ENCODE measurements around the gene ZCCHC24. TPM values are rescaled to one million over a fixed set of nuclear protein-coding genes. Genes with fewer than 3 reads are reported as not detected.
"Not testable (repeated sequence)": the region's sequence is repeated elsewhere in the genome, so short reads cannot be mapped to it uniquely, and the experiment has no call there.

The ZCCHC24 gene
- total and polyA plus RNA-seq, 12 donors = 5.8 to 49.0 (median 24.8) TPM

DNA sequence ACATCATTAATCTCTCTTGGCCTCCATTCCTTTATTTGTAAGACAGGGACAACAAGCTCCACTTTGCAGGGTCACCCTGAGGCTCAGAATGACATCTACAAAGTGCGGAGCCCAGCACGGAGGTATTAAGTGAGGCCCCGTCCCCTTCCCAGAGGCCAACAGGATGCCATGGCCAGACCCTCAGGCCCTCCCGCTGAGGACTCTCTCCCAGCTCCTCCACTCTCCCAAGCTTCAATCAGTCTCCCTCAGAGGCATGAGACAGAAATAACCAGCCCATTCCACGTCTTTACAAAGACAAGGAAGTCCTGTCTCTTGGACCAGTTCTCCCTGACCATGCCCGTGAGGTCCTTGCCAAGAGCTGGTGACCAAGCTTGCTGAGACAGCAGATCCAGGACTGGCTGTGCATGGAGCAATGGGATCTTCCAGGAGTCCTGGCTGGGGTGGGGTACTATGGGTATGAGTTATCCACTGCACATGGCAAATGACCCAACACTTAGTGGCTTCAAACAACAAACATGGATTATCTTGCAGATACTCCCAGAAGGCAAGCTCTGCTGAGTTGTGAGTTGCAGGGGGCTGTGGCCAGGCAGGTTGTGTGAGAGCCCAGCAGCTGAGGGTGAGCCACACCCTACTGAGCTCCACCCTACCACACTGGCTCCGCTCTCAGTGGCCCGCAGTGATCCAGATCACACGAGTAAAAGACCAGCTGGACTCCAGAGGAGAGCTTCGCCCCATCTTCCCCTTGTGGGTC lies 102.4 kb downstream of the ZCCHC24 start:
- intact Hi-C loops (cut with DNase I) = no loop called here
- DNase-seq = peak in 6 of 7 donors; percentile 13 to 56 (median 30)
- Histone ChIP-seq H3K4me1 (replicated peaks in 1 of 2) (peaks cover 24 to 33% of the 10 kb centered on the region in 2 donors), H3K27ac (peak overlapping the region in 2 of 5 donors; percentile 1 to 8), H3K9me3 (replicated peaks in 1 of 3) (no peaks in the 10 kb centered on the region), H3K36me3 (replicated peaks in 1 of 2) (no peaks in the 10 kb centered on the region), H3K4me3 (no peak overlapping the region), H3K27me3 (no peaks in the 10 kb centered on the region)
- TF ChIP-seq, protein P1, sequence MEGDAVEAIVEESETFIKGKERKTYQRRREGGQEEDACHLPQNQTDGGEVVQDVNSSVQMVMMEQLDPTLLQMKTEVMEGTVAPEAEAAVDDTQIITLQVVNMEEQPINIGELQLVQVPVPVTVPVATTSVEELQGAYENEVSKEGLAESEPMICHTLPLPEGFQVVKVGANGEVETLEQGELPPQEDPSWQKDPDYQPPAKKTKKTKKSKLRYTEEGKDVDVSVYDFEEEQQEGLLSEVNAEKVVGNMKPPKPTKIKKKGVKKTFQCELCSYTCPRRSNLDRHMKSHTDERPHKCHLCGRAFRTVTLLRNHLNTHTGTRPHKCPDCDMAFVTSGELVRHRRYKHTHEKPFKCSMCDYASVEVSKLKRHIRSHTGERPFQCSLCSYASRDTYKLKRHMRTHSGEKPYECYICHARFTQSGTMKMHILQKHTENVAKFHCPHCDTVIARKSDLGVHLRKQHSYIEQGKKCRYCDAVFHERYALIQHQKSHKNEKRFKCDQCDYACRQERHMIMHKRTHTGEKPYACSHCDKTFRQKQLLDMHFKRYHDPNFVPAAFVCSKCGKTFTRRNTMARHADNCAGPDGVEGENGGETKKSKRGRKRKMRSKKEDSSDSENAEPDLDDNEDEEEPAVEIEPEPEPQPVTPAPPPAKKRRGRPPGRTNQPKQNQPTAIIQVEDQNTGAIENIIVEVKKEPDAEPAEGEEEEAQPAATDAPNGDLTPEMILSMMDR (IDR thresholded peaks at IDR 0.05) = no peak
- TF ChIP-seq POLR2A (IDR thresholded peaks at IDR 0.05) = no peak
- WGBS, 4 donors = 77 to 90% (median 82%) methylated on average over 3 to 10 of the region's 10 CpGs

DNA sequence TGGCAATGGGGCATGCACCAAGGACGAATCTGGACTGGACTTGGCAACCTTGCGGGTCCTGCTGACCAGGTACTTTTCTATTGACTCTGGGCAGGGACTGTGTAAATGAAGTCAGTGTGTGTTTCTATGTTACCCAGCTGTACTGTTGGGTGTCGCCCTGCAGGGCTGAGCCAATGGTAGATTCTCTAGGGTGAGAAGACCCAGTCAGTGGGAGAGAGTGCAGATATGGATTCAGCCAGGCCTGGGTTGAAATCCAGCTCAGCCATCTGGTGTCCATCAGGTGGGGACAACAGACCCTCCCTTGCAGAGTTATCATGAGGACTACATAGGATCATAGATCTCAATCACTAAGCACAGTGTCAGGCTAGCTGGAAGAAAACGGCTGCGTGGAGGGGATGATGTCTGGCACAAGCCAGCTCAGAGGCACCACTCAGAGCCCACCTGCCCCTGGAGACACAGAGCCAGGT lies 103.1 kb downstream of the ZCCHC24 start:
- WGBS, 4 donors = 81 to 89% (median 86%) methylated on average over 3 to 5 of the region's 5 CpGs
- intact Hi-C loops (cut with DNase I) = no loop called here
- Histone ChIP-seq H3K4me3 (no peak overlapping the region), H3K4me1 (replicated peaks in 1 of 2) (peaks cover 21 to 33% of the 10 kb centered on the region in 2 donors), H3K27ac (peak overlapping the region in 2 of 5 donors; percentile 1 to 8), H3K9me3 (replicated peaks in 1 of 3) (no peaks in the 10 kb centered on the region), H3K27me3 (no peaks in the 10 kb centered on the region), H3K36me3 (replicated peaks in 1 of 2) (no peaks in the 10 kb centered on the region)
- peak in 4 of 7 donors; percentile 13 to 47 (median 16) for DNase-seq
- no peak for TF ChIP-seq POLR2A (IDR thresholded peaks at IDR 0.05)
- TF ChIP-seq, protein P1 (IDR thresholded peaks at IDR 0.05) = no peak

DNA sequence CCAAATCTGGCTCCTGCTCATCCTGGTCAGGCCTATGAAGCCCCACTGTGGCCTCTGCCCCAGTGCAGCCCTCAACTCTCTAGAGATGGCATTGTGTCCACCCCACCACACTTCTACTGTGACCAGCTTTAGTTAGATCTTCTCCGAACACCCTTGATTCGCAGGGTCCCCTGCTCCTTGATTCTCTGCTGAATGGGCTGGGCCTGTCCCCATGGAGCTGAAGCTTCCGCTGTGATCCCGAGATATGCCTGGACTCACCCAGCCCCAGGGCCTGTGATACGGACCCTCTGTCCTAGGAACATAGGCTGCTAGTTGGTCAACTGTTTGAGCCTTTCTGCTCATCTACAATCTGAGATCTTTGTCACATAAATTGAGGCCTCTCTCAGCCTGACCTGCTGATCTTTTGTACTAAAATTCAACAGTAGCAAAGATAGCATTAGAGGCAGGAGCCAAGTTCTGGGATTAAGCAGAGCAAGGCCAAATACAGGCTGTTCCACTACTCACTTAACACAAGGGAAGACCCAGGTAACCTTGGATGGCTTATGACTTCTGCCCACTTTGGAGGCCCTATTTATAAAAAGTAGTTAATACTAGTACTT lies 104.7 kb downstream of the ZCCHC24 start:
- peak in 5 of 7 donors; percentile 13 to 58 (median 33) for DNase-seq
- 85 to 93% (median 86%) methylated on average over 2 to 5 of the region's 5 CpGs for WGBS, 4 donors
- no peak overlapping the region for H3K4me3 ChIP-seq
- peak overlapping the region in 3 of 5 donors; percentile 30 to 70 (median 40) for H3K27ac ChIP-seq
- peaks cover 20 to 30% of the 10 kb centered on the region in 2 donors for H3K4me1 ChIP-seq (replicated peaks in 1 of 2)
- H3K9me3 ChIP-seq (replicated peaks in 1 of 3) = no peaks in the 10 kb centered on the region
- no peaks in the 10 kb centered on the region for H3K27me3 ChIP-seq
- no peaks in the 10 kb centered on the region for H3K36me3 ChIP-seq (replicated peaks in 1 of 2)
- intact Hi-C loops (cut with DNase I) = no loop called here
- TF ChIP-seq, protein P1 (IDR thresholded peaks at IDR 0.05) = no peak

DNA sequence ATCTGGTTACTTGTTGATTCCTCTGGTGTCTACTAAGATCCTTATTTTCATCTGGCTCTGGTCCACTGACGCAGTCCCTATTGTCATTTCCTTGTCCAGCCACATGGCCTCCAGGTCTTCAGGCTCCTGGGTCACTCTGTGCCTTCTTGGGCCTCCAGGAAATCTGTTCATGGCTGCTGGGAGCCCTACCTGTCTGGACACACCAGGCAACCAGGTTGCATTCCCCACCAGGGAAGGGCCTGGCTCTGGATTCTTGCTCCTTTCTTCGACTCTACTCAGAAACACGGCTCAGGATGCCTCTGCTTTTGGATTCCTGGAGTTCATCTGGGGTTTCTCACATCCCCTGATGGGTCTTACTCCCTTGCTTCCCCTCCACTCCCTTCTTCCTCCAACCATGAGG lies 106.2 kb downstream of the ZCCHC24 start:
- intact Hi-C loops (cut with DNase I) = no loop called here
- Histone ChIP-seq H3K27ac (no peak overlapping the region), H3K27me3 (no peaks in the 10 kb centered on the region), H3K9me3 (replicated peaks in 1 of 3) (no peaks in the 10 kb centered on the region), H3K4me1 (replicated peaks in 1 of 2) (peaks cover 12 to 34% of the 10 kb centered on the region in 2 donors), H3K36me3 (replicated peaks in 1 of 2) (no peaks in the 10 kb centered on the region), H3K4me3 (no peak overlapping the region)
- 94 to 97% (median 95%) methylated on average over 3 of the region's 3 CpGs for WGBS, 4 donors
- TF ChIP-seq, protein P1 (IDR thresholded peaks at IDR 0.05) = no peak
- TF ChIP-seq POLR2A (IDR thresholded peaks at IDR 0.05) = no peak
- DNase-seq = no peak

DNA sequence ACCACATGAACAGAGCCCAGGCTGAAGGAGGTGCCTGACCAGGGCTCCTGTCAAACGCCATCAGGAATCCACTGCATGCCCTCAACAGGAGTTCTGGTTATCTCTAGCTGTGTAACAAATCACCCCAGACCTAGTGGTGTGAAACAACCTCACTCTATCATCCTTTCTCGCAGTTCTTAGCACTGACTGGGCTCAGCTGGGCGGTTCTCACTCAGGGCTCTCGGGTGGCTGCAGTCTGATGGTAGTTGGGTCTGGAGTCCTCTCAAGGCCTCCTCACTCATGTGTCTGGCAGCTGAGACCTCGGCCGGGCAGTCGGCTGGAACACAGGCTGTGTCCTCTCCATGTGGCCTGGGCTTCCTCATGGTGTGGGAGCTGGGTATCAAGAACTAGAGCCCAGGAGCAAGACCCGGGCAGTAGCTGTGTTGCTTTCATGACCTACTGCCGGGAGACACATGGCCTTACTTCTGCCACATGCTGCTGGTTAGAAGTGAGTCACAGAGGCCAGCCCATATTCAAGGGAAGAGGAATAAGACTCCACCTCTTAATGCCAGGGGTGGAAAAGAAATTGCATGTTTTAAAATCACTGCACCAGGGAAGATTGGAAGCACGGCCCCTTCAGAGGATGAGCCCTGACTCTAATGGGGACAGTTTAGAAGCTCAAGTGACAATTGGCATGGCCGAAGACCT lies 107.5 kb downstream of the ZCCHC24 start:
- DNase-seq; H3K27ac ChIP-seq; H3K36me3 ChIP-seq (replicated peaks in 1 of 2); intact Hi-C loops (cut with DNase I); H3K9me3 ChIP-seq (replicated peaks in 1 of 3); H3K27me3 ChIP-seq; H3K4me3 ChIP-seq: not testable (repeated sequence)
- H3K4me1 ChIP-seq (replicated peaks in 1 of 2) = peaks cover 11 to 34% of the 10 kb centered on the region in 2 donors
- WGBS, 4 donors = 84 to 100% (median 92%) methylated on average over 4 to 7 of the region's 11 CpGs
